Thoracic aorta (tissue), 2 donors: ENCODE measurements around the gene IWS1. TPM values are rescaled to one million over a fixed set of nuclear protein-coding genes. Genes with fewer than 3 reads are reported as not detected.
"Not testable (repeated sequence)": the region's sequence is repeated elsewhere in the genome, so short reads cannot be mapped to it uniquely, and the experiment has no call there.

Source experiments
- ATAC-seq: fragments of 150-250 bp; one replicate; pipeline ENCODE4 v1.8.0; 2017; ENCODE audit warnings: low read depth; ENCODE audit not compliant: insufficient number of reproducible peaks, low FRiP score
- DNase-seq: peaks from one replicate; pipeline ENCODE4 v3.0.0-alpha.2; 2020; ENCODE audit warnings: low spot score
- H3K27ac ChIP-seq, 2 donors: fragments of 200-600 bp; sonication (generic); 1 replicate in 1 of 2; 2 replicates in 1 of 2; pipeline ENCODE4 v1.5.1; 2016; ENCODE audit warnings: mild to moderate bottlenecking in 2 of 2, moderate library complexity in 2 of 2
- H3K27me3 ChIP-seq: fragments of 200-600 bp; sonication (generic); replicated peaks from 2 replicates; pipeline ENCODE4 v1.6.0; 2016; ENCODE audit warnings: mild to moderate bottlenecking; ENCODE audit not compliant: insufficient read depth
- H3K36me3 ChIP-seq: fragments of 200-600 bp; sonication (generic); one replicate; pipeline ENCODE4 v1.5.1; 2016
- H3K4me1 ChIP-seq, 2 donors: fragments of 200-600 bp; sonication (generic); 1 replicate in 1 of 2; 2 replicates in 1 of 2; pipeline versions ENCODE4 v1.5.1 to v1.6.0; 2016; ENCODE audit warnings: low read depth in 2 of 2, mild to moderate bottlenecking in 1 of 2; ENCODE audit not compliant: control insufficient read depth in 1 of 2
- H3K4me3 ChIP-seq: fragments of 200-600 bp; sonication (generic); 2 replicates; pipeline ENCODE4 v1.5.1; 2016; ENCODE audit warnings: mild to moderate bottlenecking
- H3K9me3 ChIP-seq: fragments of 200-600 bp; sonication (generic); 2 replicates; pipeline ENCODE4 v1.5.1; 2016
- total RNA-seq, 2 donors: library from RNA; depleted of rRNA; stranded (reverse); fragments of >200 nt; gene quantifications; one replicate each; pipeline versions ENCODE4 v1.1.0 to v1.2.3, GENCODE V29; 2016
- TF ChIP-seq, protein P1 (sequence below): fragments of 200-600 bp; sonication (generic); IDR thresholded peaks from one replicate; pipeline ENCODE4 v1.5.1; 2019; ENCODE audit warnings: antibody characterized with exemption

Gene IWS1
- total RNA-seq, 2 donors from 2014 or later, result 43.2 to 54.0 TPM

DNA sequence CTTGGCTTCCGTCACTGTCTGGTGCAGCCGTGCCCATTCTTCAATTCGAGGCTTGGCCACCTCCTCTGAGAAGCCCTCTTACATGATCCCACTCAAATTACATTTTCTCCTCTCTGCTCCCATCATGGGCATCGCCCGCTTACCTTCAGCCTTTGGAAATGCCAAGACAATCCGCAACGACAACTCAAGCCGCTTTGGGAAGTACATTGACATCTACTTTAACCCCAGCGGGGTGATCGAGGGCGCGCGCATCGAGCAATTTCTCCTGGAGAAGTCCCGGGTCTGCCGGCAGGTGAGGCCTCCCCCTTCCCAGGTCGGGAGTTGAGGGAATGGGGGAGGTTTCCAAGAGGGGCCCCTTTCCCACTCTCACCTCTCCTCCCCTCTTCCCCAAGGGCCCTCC is 47.5 kb upstream of the IWS1 start:
- Histone ChIP-seq H3K27me3 (no peaks in the 10 kb centered on the region), H3K9me3 (no peaks in the 10 kb centered on the region), H3K27ac (no peak overlapping the region), H3K36me3 (no peaks in the 10 kb centered on the region), H3K4me1 (peaks cover 23 to 45% of the 10 kb centered on the region in 2 donors), H3K4me3 (no peak overlapping the region)
- TF ChIP-seq, protein P1, sequence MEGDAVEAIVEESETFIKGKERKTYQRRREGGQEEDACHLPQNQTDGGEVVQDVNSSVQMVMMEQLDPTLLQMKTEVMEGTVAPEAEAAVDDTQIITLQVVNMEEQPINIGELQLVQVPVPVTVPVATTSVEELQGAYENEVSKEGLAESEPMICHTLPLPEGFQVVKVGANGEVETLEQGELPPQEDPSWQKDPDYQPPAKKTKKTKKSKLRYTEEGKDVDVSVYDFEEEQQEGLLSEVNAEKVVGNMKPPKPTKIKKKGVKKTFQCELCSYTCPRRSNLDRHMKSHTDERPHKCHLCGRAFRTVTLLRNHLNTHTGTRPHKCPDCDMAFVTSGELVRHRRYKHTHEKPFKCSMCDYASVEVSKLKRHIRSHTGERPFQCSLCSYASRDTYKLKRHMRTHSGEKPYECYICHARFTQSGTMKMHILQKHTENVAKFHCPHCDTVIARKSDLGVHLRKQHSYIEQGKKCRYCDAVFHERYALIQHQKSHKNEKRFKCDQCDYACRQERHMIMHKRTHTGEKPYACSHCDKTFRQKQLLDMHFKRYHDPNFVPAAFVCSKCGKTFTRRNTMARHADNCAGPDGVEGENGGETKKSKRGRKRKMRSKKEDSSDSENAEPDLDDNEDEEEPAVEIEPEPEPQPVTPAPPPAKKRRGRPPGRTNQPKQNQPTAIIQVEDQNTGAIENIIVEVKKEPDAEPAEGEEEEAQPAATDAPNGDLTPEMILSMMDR, result no peak
- no peak for ATAC-seq
- no peak for DNase-seq

DNA sequence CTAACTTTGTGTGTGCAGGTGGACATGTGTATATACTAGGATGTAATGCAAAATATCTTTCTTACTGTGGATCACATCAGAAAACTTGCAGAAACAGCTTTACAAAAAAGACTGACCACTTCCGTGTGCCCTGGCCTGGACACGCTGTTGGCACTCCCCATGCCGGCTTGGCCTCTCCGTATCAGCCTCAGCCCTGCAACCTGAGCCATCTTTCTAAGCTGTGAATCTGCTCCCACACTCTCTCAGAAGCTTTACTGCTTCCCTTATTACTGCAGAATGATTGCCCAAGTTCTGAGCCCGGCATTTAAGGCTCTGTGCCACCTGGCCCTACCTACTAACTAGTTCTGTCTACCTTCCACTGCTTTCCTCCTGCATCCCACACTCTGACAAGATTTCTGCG is 47.0 kb upstream of the IWS1 start:
- TF ChIP-seq, protein P1, result no peak
- Histone ChIP-seq H3K27ac (no peak overlapping the region), H3K36me3 (no peaks in the 10 kb centered on the region), H3K4me1 (peaks cover 25 to 50% of the 10 kb centered on the region in 2 donors), H3K4me3 (no peak overlapping the region), H3K27me3 (no peaks in the 10 kb centered on the region), H3K9me3 (no peaks in the 10 kb centered on the region)
- DNase-seq (no peak), ATAC-seq (no peak)

DNA sequence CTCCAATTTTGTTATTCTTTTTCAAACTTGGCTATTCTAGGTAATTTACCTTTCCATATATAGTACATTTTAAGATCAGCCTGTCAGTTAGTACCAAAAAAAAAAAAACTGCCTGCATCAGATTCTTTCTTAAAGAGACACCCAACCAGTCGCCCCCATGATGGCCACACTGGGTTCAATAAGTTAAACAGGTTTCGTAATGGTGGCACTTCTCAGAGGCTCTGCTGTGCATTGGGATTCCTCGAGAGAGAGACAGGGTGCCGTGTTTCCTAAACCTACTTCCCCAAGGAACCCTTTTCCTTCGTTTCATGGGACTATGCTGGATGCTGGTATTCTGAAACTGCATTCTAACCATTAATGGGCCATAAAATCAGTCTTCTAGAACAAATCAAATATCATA is 46.6 kb upstream of the IWS1 start:
- no peaks in the 10 kb centered on the region for H3K27me3 ChIP-seq
- no peaks in the 10 kb centered on the region for H3K9me3 ChIP-seq
- TF ChIP-seq, protein P1, result no peak
- no peak overlapping the region for H3K4me3 ChIP-seq
- ATAC-seq (no peak), DNase-seq (no peak)
- no peak overlapping the region for H3K27ac ChIP-seq
- peaks cover 30 to 54% of the 10 kb centered on the region in 2 donors for H3K4me1 ChIP-seq
- H3K36me3 ChIP-seq, result no peaks in the 10 kb centered on the region

DNA sequence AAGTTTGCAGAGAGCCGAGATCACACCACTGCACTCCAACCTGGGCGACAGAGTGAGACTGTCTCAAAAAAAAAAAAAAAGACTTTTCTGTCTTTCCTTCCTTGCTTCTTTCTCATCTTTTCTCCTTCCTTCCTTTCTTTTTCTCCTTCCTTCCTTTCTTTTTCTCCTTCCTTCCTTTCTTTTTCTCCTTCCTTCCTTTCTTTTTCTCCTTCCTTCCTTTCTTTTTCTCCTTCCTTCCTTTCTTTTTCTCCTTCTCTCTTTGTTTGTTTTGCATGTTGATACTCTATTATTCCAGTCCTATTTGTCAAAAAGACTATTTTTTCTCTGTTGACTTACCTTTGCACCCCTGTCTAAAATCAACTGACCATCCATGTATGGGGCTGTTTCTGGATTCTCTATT is 46.1 kb upstream of the IWS1 start:
- not testable (repeated sequence) for H3K27me3 ChIP-seq, DNase-seq, ATAC-seq, H3K4me3 ChIP-seq, H3K9me3 ChIP-seq, H3K36me3 ChIP-seq, H3K27ac ChIP-seq
- H3K4me1 ChIP-seq, result peaks cover 31 to 57% of the 10 kb centered on the region in 2 donors

GRCh38 chr2:127570282-127571250 is 44.3 kb upstream of the IWS1 start:
- TF ChIP-seq, protein P1, result no peak
- no peak for ATAC-seq
- H3K27ac ChIP-seq, result peak overlapping the region; percentile 54 to 64
- peaks cover 21 to 42% of the 10 kb centered on the region in 2 donors for H3K4me1 ChIP-seq
- no peak overlapping the region for H3K4me3 ChIP-seq
- no peak for DNase-seq
- H3K36me3 ChIP-seq, result no peaks in the 10 kb centered on the region
- H3K27me3 ChIP-seq, result no peaks in the 10 kb centered on the region
- H3K9me3 ChIP-seq, result no peaks in the 10 kb centered on the region
